Trophoblast cell (in vitro differentiated cells and primary cell): ENCODE results near the gene RRAGA.

Source experiments
- DNase-seq, 2 donors: peaks; one replicate each; pipeline ENCODE4 v3.0.0-alpha.2; 2016
- H2AFZ ChIP-seq: 2 replicates; pipeline ENCODE4 v1.6.1; 2013; ENCODE audit warnings: low read length, moderate library complexity, mild to moderate bottlenecking; ENCODE audit not compliant: insufficient read depth, poor library complexity
- H2AK5ac ChIP-seq: 2 replicates; pipeline ENCODE4 v1.6.1; 2013; ENCODE audit warnings: mild to moderate bottlenecking, low read length
- H2BK120ac ChIP-seq: 2 replicates; pipeline ENCODE4 v1.6.1; 2013; ENCODE audit warnings: low read length, mild to moderate bottlenecking, moderate library complexity; ENCODE audit not compliant: insufficient read depth, poor library complexity
- H2BK12ac ChIP-seq: 2 replicates; pipeline ENCODE4 v1.6.1; 2013; ENCODE audit warnings: mild to moderate bottlenecking, low read length, moderate library complexity
- H2BK5ac ChIP-seq: 2 replicates; pipeline ENCODE4 v1.6.1; 2013; ENCODE audit warnings: low read length, low read depth, moderate library complexity, mild to moderate bottlenecking; ENCODE audit not compliant: poor library complexity
- H3K14ac ChIP-seq: 2 replicates; pipeline ENCODE4 v1.6.1; 2013; ENCODE audit warnings: mild to moderate bottlenecking, low read length
- H3K18ac ChIP-seq: 2 replicates; pipeline ENCODE4 v1.6.1; 2013; ENCODE audit warnings: mild to moderate bottlenecking, low read length
- H3K23ac ChIP-seq: 2 replicates; pipeline ENCODE4 v1.6.1; 2013; ENCODE audit warnings: low read length
- H3K27ac ChIP-seq: 2 replicates; pipeline ENCODE4 v1.5.1; 2013; ENCODE audit warnings: low read depth, mild to moderate bottlenecking, inconsistent platforms, low read length, moderate library complexity
- H3K27me3 ChIP-seq: 2 replicates; pipeline ENCODE4 v1.6.1; 2013; ENCODE audit warnings: inconsistent platforms, mild to moderate bottlenecking, low read length, moderate library complexity; ENCODE audit not compliant: insufficient read depth
- H3K36me3 ChIP-seq, 2 experiments: 1 replicate in 1 of 2; 2 replicates in 1 of 2; pipeline ENCODE4 v1.6.1; 2013; ENCODE audit warnings: low read length in 2 of 2, mild to moderate bottlenecking in 2 of 2, moderate library complexity in 1 of 2; ENCODE audit not compliant: insufficient read depth in 2 of 2, control insufficient read depth in 1 of 2
- H3K4ac ChIP-seq: 2 replicates; pipeline ENCODE4 v1.6.1; 2013; ENCODE audit warnings: low read depth, mild to moderate bottlenecking, low read length, moderate library complexity
- H3K4me1 ChIP-seq, 2 experiments: 1 replicate in 1 of 2; 2 replicates in 1 of 2; pipeline ENCODE4 v1.6.1; 2013; ENCODE audit warnings: low read length in 2 of 2, mild to moderate bottlenecking in 2 of 2, moderate library complexity in 1 of 2; ENCODE audit not compliant: insufficient read depth in 2 of 2, control insufficient read depth in 1 of 2
- H3K4me2 ChIP-seq: 2 replicates; pipeline ENCODE4 v1.6.1; 2013; ENCODE audit warnings: inconsistent platforms, mild to moderate bottlenecking, low read length, moderate library complexity
- H3K4me3 ChIP-seq: 2 replicates; pipeline ENCODE4 v1.5.1; 2013; ENCODE audit warnings: mild to moderate bottlenecking, low read depth, low read length, inconsistent platforms
- H3K79me1 ChIP-seq: one replicate; pipeline ENCODE4 v1.6.1; 2013; ENCODE audit warnings: low read length
- H3K79me2 ChIP-seq: 2 replicates; pipeline ENCODE4 v1.6.1; 2013; ENCODE audit warnings: low read length, mild to moderate bottlenecking; ENCODE audit not compliant: control insufficient read depth, insufficient read depth, poor library complexity
- H3K9ac ChIP-seq: 2 replicates; pipeline ENCODE4 v1.6.1; 2013; ENCODE audit warnings: mild to moderate bottlenecking, low read length
- H3K9me3 ChIP-seq: 2 replicates; pipeline ENCODE4 v1.6.1; 2013; ENCODE audit warnings: low read depth, mild to moderate bottlenecking, control low read depth, inconsistent platforms, low read length; ENCODE audit not compliant: insufficient read depth
- H4K12ac ChIP-seq: 2 replicates; pipeline ENCODE4 v1.6.1; 2013; ENCODE audit warnings: low read depth, mild to moderate bottlenecking, low read length, moderate library complexity
- H4K8ac ChIP-seq: 2 replicates; pipeline ENCODE4 v1.6.1; 2013; ENCODE audit warnings: low read depth, mild to moderate bottlenecking, low read length, moderate library complexity
- H4K91ac ChIP-seq: one replicate; pipeline ENCODE4 v1.6.1; 2013; ENCODE audit warnings: low read depth, mild to moderate bottlenecking, low read length, moderate library complexity
- WGBS: extraction: QIAGEN DNeasy Blood & Tissue Kit; methylation state at CpG from one replicate; pipeline ENCODE4 v1.1.7; 2013; ENCODE audit warnings: missing lambda C conversion rate; ENCODE audit not compliant: insufficient read length, insufficient coverage; ENCODE audit errors: extremely low coverage; 5-methylcytosine and 5-hydroxymethylcytosine counted together

The RRAGA gene

DNA sequence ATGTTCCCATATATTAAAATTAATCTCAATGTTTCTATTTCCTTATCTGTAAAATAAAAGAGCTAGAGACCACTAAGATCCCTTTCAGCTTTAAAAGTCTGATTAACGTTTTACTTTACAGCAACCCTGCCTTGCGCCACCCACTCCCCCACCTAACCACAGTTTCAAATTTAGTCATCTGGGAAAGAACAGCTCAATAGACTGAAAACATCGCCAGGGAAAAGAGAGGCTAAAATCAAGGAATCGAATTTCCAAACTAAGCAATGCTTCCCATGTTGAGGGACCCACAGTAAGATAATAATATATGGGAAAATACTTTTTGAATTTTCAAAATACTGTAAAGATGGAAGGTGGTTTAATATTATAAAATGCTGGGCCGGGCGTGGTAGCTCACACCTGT, 22.9 kb upstream of the RRAGA start:
- H3K9me3 ChIP-seq: peaks cover 2% of the 10 kb centered on the region
- no peaks in the 10 kb centered on the region for H3K27me3 ChIP-seq
- no peak overlapping the region for H4K8ac ChIP-seq
- no peak overlapping the region for H3K14ac ChIP-seq
- H3K23ac ChIP-seq: no peak overlapping the region
- H3K9ac ChIP-seq: no peak overlapping the region
- no peaks in the 10 kb centered on the region for H3K4me1 ChIP-seq
- no peak for DNase-seq
- no peak overlapping the region for H4K12ac ChIP-seq
- H3K36me3 ChIP-seq: no peaks in the 10 kb centered on the region
- H2BK12ac ChIP-seq: no peak overlapping the region
- no CpG with 5 or more reads among the region's 6 CpGs for WGBS
- no peak overlapping the region for H3K4ac ChIP-seq
- no peak overlapping the region for H3K4me2 ChIP-seq
- H3K79me1 ChIP-seq: no peaks in the 10 kb centered on the region
- no peak overlapping the region for H4K91ac ChIP-seq
- H3K4me3 ChIP-seq: no peak overlapping the region
- no peak overlapping the region for H3K27ac ChIP-seq
- no peak overlapping the region for H2AK5ac ChIP-seq
- no peak overlapping the region for H3K18ac ChIP-seq
- no peak overlapping the region for H2BK5ac ChIP-seq
- no peak overlapping the region for H2AFZ ChIP-seq
- H3K79me2 ChIP-seq: no peaks in the 10 kb centered on the region
- H2BK120ac ChIP-seq: no peak overlapping the region

DNA sequence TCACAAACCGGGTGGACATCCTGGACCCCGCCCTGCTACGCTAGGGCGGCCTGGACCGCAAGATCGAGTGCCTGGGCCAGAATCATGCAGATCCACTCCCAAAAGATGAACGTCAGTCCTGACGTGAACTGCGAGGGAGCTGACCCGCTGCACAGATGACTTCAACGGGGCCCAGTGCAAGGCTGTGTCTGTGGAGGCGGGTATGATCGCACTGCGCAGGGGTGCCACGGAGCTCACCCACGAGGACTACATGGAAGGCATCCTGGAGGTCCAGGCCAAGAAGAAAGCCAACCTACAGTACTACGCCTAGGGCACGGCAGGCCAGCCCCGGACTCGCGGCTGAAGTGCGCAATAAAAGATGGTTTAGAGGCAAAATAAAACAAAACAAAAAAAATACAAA, 21.4 kb upstream of the RRAGA start:
- Histone ChIP-seq H3K4me1 (no peaks in the 10 kb centered on the region), H3K14ac (no peak overlapping the region), H4K91ac (no peak overlapping the region), H3K36me3 (no peaks in the 10 kb centered on the region), H4K8ac (no peak overlapping the region), H3K23ac (no peak overlapping the region), H3K4ac (no peak overlapping the region), H3K9ac (no peak overlapping the region), H3K27ac (no peak overlapping the region), H2AK5ac (no peak overlapping the region), H3K27me3 (no peaks in the 10 kb centered on the region), H2BK5ac (no peak overlapping the region), H2AFZ (no peak overlapping the region), H2BK120ac (no peak overlapping the region), H3K4me2 (no peak overlapping the region), H4K12ac (no peak overlapping the region), H3K79me1 (no peaks in the 10 kb centered on the region), H3K79me2 (no peaks in the 10 kb centered on the region), H3K4me3 (no peak overlapping the region), H3K9me3 (peaks cover 2% of the 10 kb centered on the region), H2BK12ac (no peak overlapping the region), H3K18ac (no peak overlapping the region)
- WGBS: no CpG with 5 or more reads among the region's 22 CpGs
- no peak for DNase-seq

DNA sequence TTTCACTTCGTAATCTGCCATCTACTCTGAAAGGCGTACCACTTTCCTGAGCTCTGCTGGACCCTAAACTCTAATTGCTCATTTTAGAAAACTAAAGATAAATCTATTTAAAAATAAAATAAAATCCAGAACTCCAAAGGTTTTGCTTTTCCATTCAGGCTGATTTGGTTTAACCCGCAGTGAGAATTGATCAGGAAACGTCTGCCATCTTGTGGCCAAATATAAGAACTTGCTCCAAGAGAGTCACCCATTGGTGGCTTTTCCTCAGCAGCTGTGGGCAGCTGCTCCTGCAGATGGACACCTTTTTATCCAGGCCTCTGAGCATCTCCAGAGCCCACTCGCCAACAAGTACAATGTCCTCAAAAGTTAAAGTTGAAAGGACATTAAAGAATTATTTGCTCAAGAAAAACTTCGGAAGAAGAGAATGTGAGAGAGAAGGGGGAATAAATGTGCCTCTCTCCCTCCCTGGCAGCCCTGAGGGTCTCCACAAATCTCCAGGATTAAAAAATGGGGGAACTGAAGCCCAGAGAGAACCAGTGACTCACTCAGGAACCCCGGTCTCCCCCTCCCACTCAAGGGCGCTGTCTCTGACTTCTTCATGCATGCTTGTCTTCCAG, 20.3 kb upstream of the RRAGA start:
- Histone ChIP-seq H3K4me3 (no peak overlapping the region), H3K23ac (no peak overlapping the region), H3K14ac (no peak overlapping the region), H3K27me3 (no peaks in the 10 kb centered on the region), H2BK5ac (no peak overlapping the region), H4K12ac (no peak overlapping the region), H2BK120ac (no peak overlapping the region), H3K36me3 (no peaks in the 10 kb centered on the region), H3K4me2 (no peak overlapping the region), H2AFZ (no peak overlapping the region), H3K9me3 (peaks cover 2% of the 10 kb centered on the region), H4K8ac (no peak overlapping the region), H3K27ac (no peak overlapping the region), H4K91ac (no peak overlapping the region), H2BK12ac (no peak overlapping the region), H3K18ac (no peak overlapping the region), H3K79me2 (no peaks in the 10 kb centered on the region), H3K9ac (no peak overlapping the region), H3K4ac (no peak overlapping the region), H2AK5ac (no peak overlapping the region), H3K4me1 (no peaks in the 10 kb centered on the region), H3K79me1 (no peaks in the 10 kb centered on the region)
- WGBS: no CpG with 5 or more reads among the region's 8 CpGs
- DNase-seq: peak; percentile 26 to 81

DNA sequence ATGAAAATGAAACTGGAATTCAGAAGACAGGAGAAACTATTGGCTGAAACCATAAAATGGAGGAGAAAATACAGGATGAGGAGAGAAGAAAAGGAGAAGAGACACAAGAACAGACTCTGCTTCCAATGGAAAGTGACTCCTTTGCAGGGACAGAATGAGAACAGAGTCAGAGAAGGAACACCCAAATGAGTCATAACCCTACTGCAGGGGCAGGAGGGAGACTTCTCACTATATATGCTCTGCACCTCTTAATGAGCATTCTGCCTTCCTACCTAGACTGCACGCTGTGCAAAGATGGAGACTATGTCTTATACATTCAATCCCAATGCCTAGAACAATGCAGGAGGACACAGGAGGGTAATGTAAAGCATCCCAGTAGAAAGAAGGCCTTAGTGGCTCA, 18.3 kb upstream of the RRAGA start:
- no CpG with 5 or more reads among the region's 1 CpG for WGBS
- H3K27ac ChIP-seq: no peak overlapping the region
- H2BK12ac ChIP-seq: no peak overlapping the region
- no peak overlapping the region for H4K8ac ChIP-seq
- peaks cover 2% of the 10 kb centered on the region for H3K9me3 ChIP-seq
- H3K18ac ChIP-seq: no peak overlapping the region
- no peak overlapping the region for H4K91ac ChIP-seq
- H2AK5ac ChIP-seq: no peak overlapping the region
- H3K23ac ChIP-seq: no peak overlapping the region
- no peak overlapping the region for H2BK5ac ChIP-seq
- H3K79me2 ChIP-seq: no peaks in the 10 kb centered on the region
- no peak overlapping the region for H2AFZ ChIP-seq
- H3K79me1 ChIP-seq: no peaks in the 10 kb centered on the region
- H3K27me3 ChIP-seq: no peaks in the 10 kb centered on the region
- H3K4me1 ChIP-seq: no peaks in the 10 kb centered on the region
- no peaks in the 10 kb centered on the region for H3K36me3 ChIP-seq
- no peak overlapping the region for H3K4me2 ChIP-seq
- no peak overlapping the region for H4K12ac ChIP-seq
- no peak overlapping the region for H3K14ac ChIP-seq
- no peak overlapping the region for H3K4ac ChIP-seq
- H3K4me3 ChIP-seq: no peak overlapping the region
- H3K9ac ChIP-seq: no peak overlapping the region
- H2BK120ac ChIP-seq: no peak overlapping the region
- DNase-seq: no peak
